Activated CD4-positive, alpha-beta T cell treated with anti-CD3 and anti-CD28 coated beads, Interleukin-2, amount 50 U/mL, for 48 hours (primary cell): ENCODE measurements around the gene C16orf82.
"Not testable (repeated sequence)": the region's sequence is repeated elsewhere in the genome, so short reads cannot be mapped to it uniquely, and the experiment has no call there.

Experiments used
- DNase-seq, 2 experiments: peaks; one replicate each; pipeline ENCODE4 v3.0.0-alpha.2; 2020

C16orf82 gene

GRCh38 chr16:27066668-27067537 lies at the start of gene C16orf82:
C16orf82 (plus strand) TSS chr16:27066927.
- DNase-seq = no peak

GRCh38 chr16:27020031-27020430 lies 46.7 kb upstream of the C16orf82 start:
- DNase-seq = no peak

- no peak for DNase-seq
Observed at GRCh38 chr16:27024010-27024409, 42.7 kb upstream of the C16orf82 start.

- no peak for DNase-seq
Observed at GRCh38 chr16:27025581-27025980, 41.1 kb upstream of the C16orf82 start.

GRCh38 chr16:27027971-27028370 lies 38.8 kb upstream of the C16orf82 start:
- no peak for DNase-seq

GRCh38 chr16:27028591-27029110 lies 38.1 kb upstream of the C16orf82 start:
- no peak for DNase-seq

- DNase-seq = no peak
Observed at GRCh38 chr16:27029525-27029924, 37.2 kb upstream of the C16orf82 start.

GRCh38 chr16:27033281-27033979 lies 33.3 kb upstream of the C16orf82 start:
- DNase-seq = no peak

- DNase-seq = no peak
Observed at GRCh38 chr16:27040732-27041131, 26.0 kb upstream of the C16orf82 start.

- no peak for DNase-seq
Observed at GRCh38 chr16:27046958-27047518, 19.7 kb upstream of the C16orf82 start.

GRCh38 chr16:27048316-27048715 lies 18.4 kb upstream of the C16orf82 start:
- no peak for DNase-seq

GRCh38 chr16:27049117-27049516 lies 17.6 kb upstream of the C16orf82 start:
- no peak for DNase-seq

- DNase-seq = no peak
Observed at GRCh38 chr16:27052007-27052406, 14.7 kb upstream of the C16orf82 start.

- DNase-seq = no peak
Observed at GRCh38 chr16:27053996-27054395, 12.7 kb upstream of the C16orf82 start.

GRCh38 chr16:27058299-27058698 lies 8.4 kb upstream of the C16orf82 start:
- DNase-seq = no peak

- DNase-seq = no peak
Observed at GRCh38 chr16:27070776-27071175, 4.0 kb downstream of the C16orf82 start.

- no peak for DNase-seq
Observed at GRCh38 chr16:27073733-27074132, 7.0 kb downstream of the C16orf82 start.

GRCh38 chr16:27080895-27081294 lies 14.2 kb downstream of the C16orf82 start:
- no peak for DNase-seq

GRCh38 chr16:27083861-27084261 lies 17.1 kb downstream of the C16orf82 start:
- DNase-seq = no peak

GRCh38 chr16:27084307-27085028 lies 17.7 kb downstream of the C16orf82 start:
- DNase-seq = no peak

- DNase-seq = no peak
Observed at GRCh38 chr16:27085182-27085581, 18.5 kb downstream of the C16orf82 start.

- DNase-seq = not testable (repeated sequence)
Observed at GRCh38 chr16:27086031-27086430, 19.3 kb downstream of the C16orf82 start.

GRCh38 chr16:27088216-27088615 lies 21.5 kb downstream of the C16orf82 start:
- no peak for DNase-seq
